ENCODE data around the gene POLR3E. TPM values are rescaled to one million over a fixed set of nuclear protein-coding genes. Genes with fewer than 3 reads are reported as not detected.
"Not testable (repeated sequence)": the region's sequence is repeated elsewhere in the genome, so short reads cannot be mapped to it uniquely, and the experiment has no call there.

The POLR3E gene
- total RNA-seq, 1 experiment from 2014 or later, result 51.9 TPM

GRCh38 chr16:22282254-22282892, 14.8 kb upstream of the POLR3E start:
- DNase-seq, result no peak
- Histone ChIP-seq H3K36me3 (peaks cover 81% of the 10 kb centered on the region), H3K27me3 (no peaks in the 10 kb centered on the region)

GRCh38 chr16:22284637-22285036, 12.6 kb upstream of the POLR3E start:
- H3K4me3 ChIP-seq, result no peak overlapping the region
- no peaks in the 10 kb centered on the region for H3K9me3 ChIP-seq
- no peaks in the 10 kb centered on the region for H3K27me3 ChIP-seq
- DNase-seq, result no peak
- H3K36me3 ChIP-seq, result peaks cover 66% of the 10 kb centered on the region

More at GRCh38 chr16:22282254-22282892, 14.8 kb upstream of the POLR3E start:
- Histone ChIP-seq H3K4me3 (no peak overlapping the region), H3K9me3 (no peaks in the 10 kb centered on the region)

GRCh38 chr16:22285080-22285479, 12.1 kb upstream of the POLR3E start:
- Histone ChIP-seq H3K27me3 (no peaks in the 10 kb centered on the region), H3K9me3 (no peaks in the 10 kb centered on the region), H3K36me3 (peaks cover 61% of the 10 kb centered on the region), H3K4me3 (no peak overlapping the region)
- no peak for DNase-seq

GRCh38 chr16:22291020-22291419, 6.2 kb upstream of the POLR3E start:
- DNase-seq, result no peak
- Histone ChIP-seq H3K4me3 (no peak overlapping the region), H3K36me3 (peaks cover 9% of the 10 kb centered on the region), H3K9me3 (no peaks in the 10 kb centered on the region), H3K27me3 (no peaks in the 10 kb centered on the region)

GRCh38 chr16:22291860-22292318, 5.3 kb upstream of the POLR3E start:
- H3K4me3 ChIP-seq, result no peak overlapping the region
- no peak for DNase-seq
- H3K27me3 ChIP-seq, result no peaks in the 10 kb centered on the region
- H3K36me3 ChIP-seq, result peaks cover 7% of the 10 kb centered on the region
- no peaks in the 10 kb centered on the region for H3K9me3 ChIP-seq

GRCh38 chr16:22292320-22292719, 4.9 kb upstream of the POLR3E start:
- Histone ChIP-seq H3K36me3 (peaks cover 7% of the 10 kb centered on the region), H3K9me3 (no peaks in the 10 kb centered on the region), H3K27me3 (no peaks in the 10 kb centered on the region), H3K4me3 (no peak overlapping the region)
- DNase-seq, result no peak

GRCh38 chr16:22293137-22294106, 3.8 kb upstream of the POLR3E start:
- Histone ChIP-seq H3K27me3 (no peaks in the 10 kb centered on the region), H3K36me3 (peaks cover 12% of the 10 kb centered on the region), H3K4me3 (no peak overlapping the region), H3K9me3 (no peaks in the 10 kb centered on the region)
- DNase-seq, result no peak

GRCh38 chr16:22296225-22297113, 740 bp upstream of the POLR3E start:
- no peaks in the 10 kb centered on the region for H3K27me3 ChIP-seq
- H3K4me3 ChIP-seq, result peak overlapping the region; percentile 89
- DNase-seq, result no peak
- H3K36me3 ChIP-seq, result peaks cover 32% of the 10 kb centered on the region
- no peaks in the 10 kb centered on the region for H3K9me3 ChIP-seq

GRCh38 chr16:22297871-22298733, 893 bp downstream of the POLR3E start:
- Histone ChIP-seq H3K4me3 (peak overlapping the region; percentile 89), H3K36me3 (peaks cover 46% of the 10 kb centered on the region), H3K27me3 (no peaks in the 10 kb centered on the region), H3K9me3 (no peaks in the 10 kb centered on the region)
- peak; percentile 85 for DNase-seq

- Histone ChIP-seq H3K9me3 (no peaks in the 10 kb centered on the region), H3K4me3 (no peak overlapping the region), H3K27me3 (no peaks in the 10 kb centered on the region), H3K36me3 (peaks cover 52% of the 10 kb centered on the region)
- DNase-seq, result no peak
Observed at GRCh38 chr16:22299036-22299435, 1.8 kb downstream of the POLR3E start.

GRCh38 chr16:22300427-22301071, 3.3 kb downstream of the POLR3E start:
- no peaks in the 10 kb centered on the region for H3K9me3 ChIP-seq

GRCh38 chr16:22301423-22301822, 4.2 kb downstream of the POLR3E start:
- not testable (repeated sequence) for H3K4me3 ChIP-seq, DNase-seq, H3K27me3 ChIP-seq, H3K9me3 ChIP-seq
- peaks cover 76% of the 10 kb centered on the region for H3K36me3 ChIP-seq

More at GRCh38 chr16:22300427-22301071, 3.3 kb downstream of the POLR3E start:
- Histone ChIP-seq H3K36me3 (peaks cover 67% of the 10 kb centered on the region), H3K4me3 (no peak overlapping the region), H3K27me3 (no peaks in the 10 kb centered on the region)
- DNase-seq, result peak; percentile 73

GRCh38 chr16:22302776-22303363, 5.7 kb downstream of the POLR3E start:
- H3K27me3 ChIP-seq, result no peaks in the 10 kb centered on the region
- no peak for DNase-seq
- no peak overlapping the region for H3K4me3 ChIP-seq
- no peaks in the 10 kb centered on the region for H3K9me3 ChIP-seq
- H3K36me3 ChIP-seq, result peaks cover 83% of the 10 kb centered on the region

GRCh38 chr16:22304411-22304810, 7.2 kb downstream of the POLR3E start:
- peaks cover 92% of the 10 kb centered on the region for H3K36me3 ChIP-seq
- H3K4me3 ChIP-seq, result no peak overlapping the region
- H3K9me3 ChIP-seq, result no peaks in the 10 kb centered on the region
- no peaks in the 10 kb centered on the region for H3K27me3 ChIP-seq
- no peak for DNase-seq

- H3K27me3 ChIP-seq, result no peaks in the 10 kb centered on the region
- no peak for DNase-seq
- no peaks in the 10 kb centered on the region for H3K9me3 ChIP-seq
- H3K4me3 ChIP-seq, result no peak overlapping the region
- peaks cover 89% of the 10 kb centered on the region for H3K36me3 ChIP-seq
Observed at GRCh38 chr16:22306788-22307187, 9.6 kb downstream of the POLR3E start.

Data from MG63 (cell line).